Mononuclear cell (primary cell): ENCODE measurements around the gene MAPK13. TPM values are rescaled to one million over a fixed set of nuclear protein-coding genes. Genes with fewer than 3 reads are reported as not detected.

ENCODE experiments used
- H3K27me3 ChIP-seq: 2 replicates; pipeline ENCODE4 v1.6.0; 2011; ENCODE audit warnings: low read length, control low read depth; ENCODE audit not compliant: insufficient read depth
- H3K4me1 ChIP-seq: 2 replicates; pipeline ENCODE4 v1.5.1; 2011; ENCODE audit warnings: mild to moderate bottlenecking, low read length, control low read depth; ENCODE audit not compliant: insufficient read depth
- H3K4me3 ChIP-seq: 2 replicates; pipeline ENCODE4 v1.5.1; 2011; ENCODE audit warnings: mild to moderate bottlenecking, low read length, moderate library complexity
- H3K9me3 ChIP-seq: 2 replicates; pipeline ENCODE4 v1.5.1; 2011; ENCODE audit warnings: low read depth, mild to moderate bottlenecking, control low read depth, low read length
- total RNA-seq: library from RNA; depleted of rRNA; stranded (reverse); fragments of >200 nt; gene quantifications from one replicate; pipeline ENCODE4 v1.2.3, GENCODE V29; 2012

Gene MAPK13
- total RNA-seq, 1 donor = 16.9 TPM

- Histone ChIP-seq H3K27me3 (no peaks in the 10 kb centered on the region), H3K4me1 (peaks cover 68% of the 10 kb centered on the region), H3K9me3 (no peaks in the 10 kb centered on the region), H3K4me3 (no peak overlapping the region)
Measured at GRCh38 chr6:36142971-36143838, 12.9 kb downstream of the MAPK13 start.

- Histone ChIP-seq H3K27me3 (no peaks in the 10 kb centered on the region), H3K9me3 (no peaks in the 10 kb centered on the region), H3K4me3 (no peak overlapping the region), H3K4me1 (peaks cover 67% of the 10 kb centered on the region)
Measured at GRCh38 chr6:36145495-36145894, 15.2 kb downstream of the MAPK13 start.

GRCh38 chr6:36147294-36147693, 17.0 kb downstream of the MAPK13 start:
- Histone ChIP-seq H3K9me3 (no peaks in the 10 kb centered on the region), H3K4me1 (peaks cover 51% of the 10 kb centered on the region), H3K4me3 (no peak overlapping the region), H3K27me3 (no peaks in the 10 kb centered on the region)

GRCh38 chr6:36149476-36149875, 19.2 kb downstream of the MAPK13 start:
- Histone ChIP-seq H3K4me1 (peaks cover 35% of the 10 kb centered on the region), H3K27me3 (no peaks in the 10 kb centered on the region), H3K9me3 (no peaks in the 10 kb centered on the region), H3K4me3 (no peak overlapping the region)

- Histone ChIP-seq H3K4me1 (peaks cover 33% of the 10 kb centered on the region), H3K27me3 (no peaks in the 10 kb centered on the region), H3K4me3 (no peak overlapping the region), H3K9me3 (no peaks in the 10 kb centered on the region)
Measured at GRCh38 chr6:36150283-36150682, 20.0 kb downstream of the MAPK13 start.

GRCh38 chr6:36154286-36154685, 24.0 kb downstream of the MAPK13 start:
- no peak overlapping the region for H3K4me3 ChIP-seq
- peaks cover 8% of the 10 kb centered on the region for H3K9me3 ChIP-seq
- peaks cover 14% of the 10 kb centered on the region for H3K4me1 ChIP-seq
- no peaks in the 10 kb centered on the region for H3K27me3 ChIP-seq

- Histone ChIP-seq H3K27me3 (no peaks in the 10 kb centered on the region), H3K4me3 (no peak overlapping the region), H3K4me1 (peaks cover 8% of the 10 kb centered on the region), H3K9me3 (peaks cover 8% of the 10 kb centered on the region)
Measured at GRCh38 chr6:36155662-36156061, 25.3 kb downstream of the MAPK13 start.

- H3K9me3 ChIP-seq = peaks cover 8% of the 10 kb centered on the region
- H3K4me1 ChIP-seq = peaks cover 8% of the 10 kb centered on the region
- H3K4me3 ChIP-seq = no peak overlapping the region
- no peaks in the 10 kb centered on the region for H3K27me3 ChIP-seq
Measured at GRCh38 chr6:36160147-36160760, 29.9 kb downstream of the MAPK13 start.

- Histone ChIP-seq H3K9me3 (no peaks in the 10 kb centered on the region), H3K27me3 (no peaks in the 10 kb centered on the region), H3K4me3 (no peak overlapping the region), H3K4me1 (peaks cover 8% of the 10 kb centered on the region)
Measured at GRCh38 chr6:36169023-36170007, 39.0 kb downstream of the MAPK13 start.

GRCh38 chr6:36170704-36171103, 40.4 kb downstream of the MAPK13 start:
- H3K4me3 ChIP-seq = no peak overlapping the region
- peaks cover 8% of the 10 kb centered on the region for H3K4me1 ChIP-seq
- H3K9me3 ChIP-seq = no peaks in the 10 kb centered on the region
- H3K27me3 ChIP-seq = no peaks in the 10 kb centered on the region

- Histone ChIP-seq H3K4me3 (no peak overlapping the region), H3K9me3 (no peaks in the 10 kb centered on the region), H3K27me3 (no peaks in the 10 kb centered on the region), H3K4me1 (peaks cover 8% of the 10 kb centered on the region)
Measured at GRCh38 chr6:36171573-36171972, 41.3 kb downstream of the MAPK13 start.

GRCh38 chr6:36177166-36177565, 46.9 kb downstream of the MAPK13 start:
- Histone ChIP-seq H3K4me1 (no peaks in the 10 kb centered on the region), H3K27me3 (no peaks in the 10 kb centered on the region), H3K4me3 (no peak overlapping the region), H3K9me3 (peaks cover 18% of the 10 kb centered on the region)

- Histone ChIP-seq H3K4me3 (no peak overlapping the region), H3K4me1 (no peaks in the 10 kb centered on the region), H3K27me3 (no peaks in the 10 kb centered on the region)
Measured at GRCh38 chr6:36178544-36178943, 48.2 kb downstream of the MAPK13 start.

GRCh38 chr6:36180126-36180525, 49.8 kb downstream of the MAPK13 start:
- H3K4me3 ChIP-seq = no peak overlapping the region
- H3K4me1 ChIP-seq = no peaks in the 10 kb centered on the region
- peaks cover 18% of the 10 kb centered on the region for H3K9me3 ChIP-seq
- H3K27me3 ChIP-seq = no peaks in the 10 kb centered on the region

More at GRCh38 chr6:36178544-36178943, 48.2 kb downstream of the MAPK13 start:
- H3K9me3 ChIP-seq = peaks cover 18% of the 10 kb centered on the region

GRCh38 chr6:36184311-36184710, 54.0 kb downstream of the MAPK13 start:
- Histone ChIP-seq H3K9me3 (peaks cover 2% of the 10 kb centered on the region), H3K4me1 (peaks cover 12% of the 10 kb centered on the region), H3K4me3 (no peak overlapping the region), H3K27me3 (no peaks in the 10 kb centered on the region)
